GM21576 (cell line): ENCODE measurements around the gene CD2.
A peak's percentile ranks its signal among the peaks of the same experiment; 100 is the strongest.

ENCODE experiments used
- ATAC-seq: cut with Tn5 transposase; IDR thresholded peaks from one replicate; pipeline ENCODE4 v1.9.1; 2021; ENCODE audit warnings: mild to moderate bottlenecking, moderate library complexity; ENCODE audit not compliant: unreplicated experiment

The CD2 gene

DNA sequence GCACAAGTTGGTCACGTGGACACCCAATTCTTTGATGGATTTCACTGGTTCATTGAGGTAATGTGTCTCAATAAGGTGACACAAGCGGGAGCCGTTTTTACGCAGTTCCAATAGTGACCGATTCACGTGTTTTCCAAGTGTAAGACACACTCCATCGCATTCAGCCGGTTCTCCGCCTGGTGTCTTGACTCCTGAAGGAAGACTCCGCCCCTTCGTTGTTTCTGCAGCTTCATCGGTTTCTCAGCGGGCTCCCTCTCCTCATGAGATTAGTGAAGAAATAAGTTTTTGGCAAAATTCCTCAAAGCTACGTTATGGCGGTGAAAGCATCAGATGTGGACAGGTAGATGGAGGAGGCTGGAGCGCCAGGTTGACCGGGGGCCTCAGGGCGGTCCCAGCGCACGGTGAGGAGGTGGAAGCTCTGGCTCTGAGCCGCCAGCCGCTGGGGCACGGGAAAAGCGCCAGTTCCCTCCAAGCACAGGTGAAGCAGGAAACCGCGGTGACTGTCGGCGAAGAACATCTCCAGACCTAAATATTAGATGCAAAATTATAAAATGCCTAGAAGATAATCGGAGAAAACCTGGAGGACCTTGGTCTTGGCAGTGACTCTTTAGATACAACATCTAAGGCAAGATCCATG lies 21.0 kb downstream of the CD2 start:
- no peak for ATAC-seq

DNA sequence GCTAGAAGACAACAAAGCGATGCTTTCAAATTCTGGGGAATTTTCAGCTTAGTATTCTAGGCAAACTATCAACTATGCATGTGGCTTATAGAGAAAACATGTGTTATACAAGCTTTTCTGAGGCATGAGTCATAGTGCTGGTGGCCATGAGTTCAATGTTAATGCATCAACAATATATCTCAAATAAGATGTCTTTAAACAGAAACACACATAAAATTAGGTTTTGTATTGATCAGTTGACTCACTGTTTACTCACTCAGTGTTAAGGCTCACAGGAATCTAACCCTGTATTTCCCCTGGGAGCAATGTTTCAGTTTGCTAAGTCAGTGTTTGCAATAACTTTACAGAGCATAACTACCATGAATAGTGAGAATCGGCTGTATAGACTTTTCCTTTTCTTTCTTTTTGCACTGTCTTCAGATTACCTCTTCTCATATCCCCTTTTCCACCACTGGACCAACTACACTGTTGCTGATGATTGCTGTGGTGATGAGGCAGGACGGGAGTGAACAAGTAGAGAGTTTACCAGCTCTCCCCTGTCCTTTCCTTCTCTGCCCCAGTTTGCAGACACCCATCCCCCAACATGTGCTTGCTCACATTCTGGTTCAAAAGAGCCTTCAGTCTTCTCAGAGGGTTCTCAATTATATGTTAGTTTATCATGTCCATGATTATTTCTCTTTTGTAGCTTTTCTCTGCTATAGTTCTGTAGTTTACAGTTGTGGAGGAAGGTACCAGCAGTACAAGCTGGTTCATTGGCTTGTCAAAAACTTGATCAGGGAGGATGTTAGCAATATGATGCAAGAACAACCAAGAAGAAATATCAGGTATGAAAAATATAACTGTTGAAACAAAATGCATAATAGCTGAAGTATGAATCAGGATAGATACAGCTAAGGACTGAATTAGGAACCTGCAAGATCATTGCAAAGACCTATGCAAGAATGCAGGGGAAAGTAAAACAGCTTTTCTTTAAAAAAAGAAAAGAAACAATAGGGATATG lies 23.9 kb downstream of the CD2 start:
- ATAC-seq, result no peak

DNA sequence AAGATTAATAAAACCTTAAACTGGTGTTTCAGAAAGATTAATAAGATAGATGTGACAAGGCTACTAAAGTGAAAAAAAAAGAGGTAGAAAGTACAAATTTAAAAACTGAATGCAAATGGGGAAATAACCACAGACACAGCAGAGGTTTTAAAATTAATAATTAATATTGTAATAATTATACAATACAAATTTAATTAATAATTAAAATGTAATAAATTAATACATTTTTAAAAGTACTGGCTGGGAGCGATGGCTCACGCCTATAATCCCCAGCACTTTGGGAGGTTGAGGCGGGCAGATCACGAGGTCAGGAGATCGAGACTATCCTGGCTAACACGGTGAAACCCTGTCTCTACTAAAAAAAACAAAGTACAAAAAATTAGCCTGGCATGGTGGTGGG lies 26.8 kb downstream of the CD2 start:
- ATAC-seq, result no peak

DNA sequence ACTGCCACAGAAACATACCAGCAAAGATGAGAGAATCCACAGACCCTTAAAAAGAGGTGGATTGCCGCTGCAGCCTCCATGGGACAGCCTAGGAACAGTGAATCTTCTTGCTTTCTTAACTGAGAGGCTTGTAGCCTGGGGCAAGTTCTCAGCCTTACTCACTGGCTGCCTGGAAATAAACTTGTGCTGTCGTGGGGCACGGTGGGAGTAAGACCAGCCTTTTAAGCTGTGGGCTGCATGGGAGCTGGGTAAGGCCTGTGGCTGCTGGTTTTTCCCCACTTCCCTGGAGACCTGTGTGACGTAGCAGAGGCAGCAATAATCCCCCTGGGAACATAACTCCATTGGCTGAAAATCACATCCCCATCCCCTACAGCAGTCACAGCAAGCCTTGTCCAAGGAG lies 30.8 kb downstream of the CD2 start:
- no peak for ATAC-seq

DNA sequence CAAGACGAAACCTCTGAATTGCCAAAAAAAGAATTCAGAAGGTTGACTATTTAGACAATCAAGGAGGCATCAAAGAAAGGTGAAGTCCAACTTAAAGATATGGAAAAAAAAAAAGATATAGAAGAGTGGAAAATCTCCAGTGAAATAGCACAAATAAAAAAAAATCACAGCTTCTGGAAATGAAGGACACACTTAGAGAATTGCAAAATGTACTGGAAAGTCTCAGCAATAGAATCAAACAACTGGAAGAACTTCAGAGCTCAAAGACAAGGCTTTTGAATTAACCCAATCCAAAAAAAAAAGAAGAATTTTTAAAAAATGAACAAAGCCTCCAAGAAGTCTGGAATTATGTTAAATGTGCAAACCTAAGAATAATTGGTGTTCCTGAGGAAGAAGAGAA lies 31.8 kb downstream of the CD2 start:
- no peak for ATAC-seq

DNA sequence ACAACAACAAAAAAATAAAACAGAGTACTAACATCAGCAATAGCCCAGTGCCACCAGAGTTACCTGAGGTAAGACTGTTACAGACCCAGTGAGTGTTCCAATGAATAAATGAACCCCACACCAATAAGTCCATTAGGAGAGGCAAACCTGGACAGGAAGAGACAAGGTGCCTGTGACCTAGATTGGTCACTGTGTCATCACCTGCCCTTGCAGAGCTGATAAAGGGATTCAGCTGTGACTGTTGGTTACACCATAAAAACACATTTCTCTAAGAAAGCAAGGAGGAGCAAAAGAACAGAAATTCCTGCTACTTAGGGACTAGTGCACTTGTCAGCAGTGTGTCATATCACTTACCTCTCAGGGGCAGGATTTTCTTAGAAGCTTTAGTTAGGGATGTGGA lies 37.5 kb downstream of the CD2 start:
- no peak for ATAC-seq

DNA sequence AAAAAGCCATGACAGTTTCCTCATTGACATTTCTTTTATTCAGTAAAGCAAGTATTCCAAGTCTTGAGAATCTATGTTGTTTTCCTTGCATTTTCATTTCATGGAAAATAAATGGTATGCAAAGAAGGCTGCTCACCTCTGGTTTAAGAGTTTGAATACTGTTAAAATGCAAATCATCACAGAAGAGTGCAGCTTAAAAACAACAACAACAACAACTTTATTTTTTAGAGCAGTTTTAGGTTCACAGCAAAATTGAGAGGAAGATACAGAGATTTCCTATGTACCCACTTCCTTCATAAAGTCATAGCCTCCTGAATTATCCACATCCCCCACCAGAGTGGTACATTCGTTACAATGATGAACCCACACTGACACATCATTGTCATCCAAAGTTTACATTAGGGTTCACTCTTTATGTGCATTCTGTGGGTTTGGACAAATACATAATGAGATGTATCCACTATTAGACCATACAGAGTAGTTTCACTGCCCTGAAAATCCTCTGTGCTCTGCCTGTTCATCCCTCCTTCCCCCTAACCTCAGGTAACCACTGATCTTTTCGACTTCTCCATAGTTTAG lies 39.2 kb downstream of the CD2 start:
- no peak for ATAC-seq

DNA sequence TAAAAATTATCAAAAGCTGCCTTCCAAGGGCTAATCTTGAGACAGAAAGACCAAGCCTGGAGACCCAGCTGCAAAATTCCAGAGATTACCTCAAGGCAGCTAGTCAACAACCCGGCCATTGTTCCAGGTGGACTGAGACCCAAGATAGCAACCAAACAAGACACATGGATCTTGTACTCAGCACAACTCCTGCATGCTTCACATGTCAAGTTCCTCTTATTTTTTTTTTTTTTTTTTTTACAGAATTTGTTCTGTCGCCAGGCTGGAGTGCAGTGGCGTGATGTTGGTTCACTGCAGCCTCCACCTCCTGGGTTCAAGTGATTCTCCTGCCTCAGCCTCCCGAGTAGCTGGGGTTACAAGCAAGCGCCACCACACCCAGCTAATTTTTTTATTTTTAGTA lies 40.1 kb downstream of the CD2 start:
- ATAC-seq, result no peak

DNA sequence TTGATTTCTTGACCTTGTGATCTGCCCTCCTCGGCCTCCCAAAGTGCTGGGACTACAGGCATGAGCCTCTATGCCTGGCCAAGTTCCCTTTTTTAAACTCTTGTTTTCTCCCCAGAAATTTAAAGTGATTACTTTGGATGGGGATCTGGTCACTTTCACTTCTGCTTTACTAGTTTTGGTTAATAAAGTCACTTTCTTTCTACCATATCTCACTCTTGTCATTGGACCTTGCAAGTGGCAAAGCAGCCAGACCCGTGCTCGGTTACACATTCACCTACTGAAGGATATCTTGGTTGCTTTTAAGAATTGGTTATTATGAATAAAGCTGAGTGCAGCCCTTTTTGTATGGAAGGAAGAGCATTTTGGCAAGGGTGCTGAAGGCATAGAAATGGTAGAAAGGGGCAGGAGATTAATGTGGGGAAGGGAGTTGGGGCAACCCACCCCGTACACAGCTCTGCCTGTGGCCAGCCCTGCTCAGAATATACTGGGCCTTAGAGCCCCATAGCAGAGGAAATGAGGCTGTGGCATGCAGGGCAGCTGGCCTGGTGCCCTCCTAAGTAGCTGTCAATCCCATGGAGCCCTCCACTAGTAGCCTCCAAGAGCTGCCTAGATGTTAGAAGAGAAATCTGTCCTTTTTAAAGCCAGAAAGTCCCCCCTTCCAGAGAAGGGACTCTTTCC lies 40.7 kb downstream of the CD2 start:
- peak; percentile 93 for ATAC-seq

DNA sequence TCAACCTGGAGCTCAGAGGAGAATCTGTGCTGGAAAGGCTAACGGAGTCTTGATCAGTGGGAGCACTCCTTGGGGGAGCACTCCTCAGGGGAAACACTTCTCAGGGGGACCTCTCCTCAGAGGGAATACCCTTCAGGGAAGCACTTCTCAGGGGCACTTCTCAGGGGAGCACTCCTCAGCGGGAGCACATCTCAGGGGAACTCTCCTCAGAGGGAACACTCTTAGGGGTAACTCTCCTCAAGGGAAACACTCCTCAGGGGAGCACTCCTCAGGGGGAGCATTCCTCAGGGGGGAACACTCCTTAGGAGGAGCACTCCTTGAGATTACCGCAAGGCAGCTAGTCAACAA lies 41.2 kb downstream of the CD2 start:
- ATAC-seq, result no peak

DNA sequence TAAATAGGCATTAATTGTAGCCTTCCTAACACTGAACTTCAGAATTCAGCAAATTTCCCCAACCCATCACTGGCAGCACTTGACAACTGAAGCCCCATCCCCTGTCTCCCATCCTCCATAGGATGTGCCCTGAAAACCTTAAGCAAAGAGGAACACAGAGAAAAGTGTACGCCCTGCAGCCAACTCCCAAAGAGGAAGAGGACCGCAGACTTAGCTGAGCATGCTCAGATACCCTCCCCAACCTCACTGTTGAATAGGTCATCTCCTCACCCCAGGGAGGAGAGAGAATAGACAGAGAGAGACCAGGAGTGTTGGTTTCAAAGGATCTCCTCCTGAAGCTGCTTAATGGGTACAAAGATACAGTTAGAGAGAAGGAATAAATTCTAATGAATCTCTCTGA lies 50.5 kb downstream of the CD2 start:
- ATAC-seq, result no peak

DNA sequence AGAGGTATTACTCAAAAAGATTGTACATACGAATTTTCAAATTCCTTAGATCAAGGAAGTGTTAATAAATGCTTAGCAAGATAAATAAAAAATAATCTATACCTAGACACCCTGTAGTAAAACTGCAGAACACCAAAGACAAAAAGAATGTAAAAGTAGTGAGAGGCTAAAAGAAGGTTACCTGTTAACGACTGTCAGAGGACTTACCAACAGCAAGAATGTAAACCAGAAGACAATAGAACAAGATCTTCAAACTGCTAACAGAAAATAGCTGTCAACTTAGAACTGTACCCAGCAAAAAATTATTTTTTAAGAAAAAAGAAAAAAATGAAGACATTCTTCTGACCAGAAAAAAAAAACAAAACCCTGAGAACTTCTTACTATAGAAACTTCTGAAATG lies 51.2 kb downstream of the CD2 start:
- no peak for ATAC-seq

DNA sequence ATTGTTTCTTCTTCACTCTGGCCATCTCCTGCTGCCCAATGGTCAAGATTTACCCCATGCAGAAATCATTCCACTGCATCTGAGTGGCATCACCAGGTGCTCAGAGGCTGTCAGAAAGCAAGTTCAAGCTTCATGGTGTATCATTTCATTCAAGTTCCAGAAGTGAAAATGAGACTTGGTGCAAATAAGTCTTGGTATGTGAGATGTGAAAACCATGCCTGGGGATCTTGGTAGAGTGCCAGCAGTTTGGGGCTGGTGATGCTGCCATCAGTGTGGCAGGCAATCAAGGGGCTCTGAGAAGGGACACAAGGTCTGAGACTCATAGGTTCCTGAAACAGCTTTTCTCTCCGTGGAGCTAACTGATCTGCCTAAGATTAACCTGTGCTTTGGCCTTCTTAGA lies 52.0 kb downstream of the CD2 start:
- ATAC-seq, result no peak

DNA sequence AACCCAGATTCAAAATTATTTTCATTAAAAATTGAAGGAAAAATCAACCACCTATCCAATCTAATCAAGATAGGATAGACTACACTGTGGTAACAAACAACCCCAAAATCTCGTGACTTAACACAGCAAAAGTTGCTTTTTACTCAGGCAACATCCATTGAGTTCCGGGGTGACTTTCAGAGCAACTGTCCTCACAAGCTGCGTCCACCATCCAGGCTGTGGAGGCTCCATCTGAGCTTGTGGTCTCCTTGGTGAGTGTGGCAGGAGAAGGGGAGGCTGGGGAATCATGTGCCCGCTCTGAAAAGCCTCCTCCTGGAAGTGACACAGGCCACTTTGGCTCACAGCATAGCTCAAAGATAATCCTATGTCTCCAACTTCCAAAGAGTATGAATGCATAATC lies 52.4 kb downstream of the CD2 start:
- no peak for ATAC-seq

DNA sequence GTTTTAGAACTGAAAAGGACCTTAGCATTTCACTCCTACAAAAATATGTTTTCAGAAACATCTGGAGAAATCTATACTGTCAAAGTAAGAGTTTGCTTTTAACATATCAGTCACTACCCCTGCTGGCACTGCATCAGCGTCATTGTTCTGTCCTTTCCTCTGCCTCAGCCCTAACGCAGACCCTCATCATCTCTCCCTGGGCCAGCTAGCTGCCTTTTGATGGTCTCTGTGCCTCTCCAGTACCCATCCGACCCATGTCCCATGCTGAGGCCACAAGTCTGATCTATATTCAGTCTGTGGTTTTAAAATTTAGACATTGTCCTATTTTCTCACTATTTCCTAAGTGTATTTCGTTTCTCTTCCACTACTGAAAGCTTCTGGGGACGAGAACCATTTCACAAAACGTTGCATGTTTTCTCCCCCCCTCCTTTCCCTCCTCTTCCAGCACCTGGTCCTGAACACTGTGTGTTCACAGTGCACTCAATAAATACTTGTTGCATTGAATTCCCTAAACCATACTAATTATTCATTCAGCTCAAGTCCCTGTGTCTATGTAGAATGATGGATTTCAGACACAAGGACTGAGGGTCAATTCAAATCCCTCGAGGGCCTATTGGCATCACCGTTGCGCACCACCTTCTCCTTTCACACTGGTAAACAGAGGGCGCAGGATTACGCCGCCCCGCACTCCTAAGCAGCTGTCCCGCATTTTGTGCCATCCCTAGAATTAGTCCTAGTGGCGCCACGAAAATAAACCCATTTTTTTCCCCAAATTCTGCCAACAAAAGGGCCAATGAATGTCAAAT lies 53.4 kb downstream of the CD2 start:
- no peak for ATAC-seq

DNA sequence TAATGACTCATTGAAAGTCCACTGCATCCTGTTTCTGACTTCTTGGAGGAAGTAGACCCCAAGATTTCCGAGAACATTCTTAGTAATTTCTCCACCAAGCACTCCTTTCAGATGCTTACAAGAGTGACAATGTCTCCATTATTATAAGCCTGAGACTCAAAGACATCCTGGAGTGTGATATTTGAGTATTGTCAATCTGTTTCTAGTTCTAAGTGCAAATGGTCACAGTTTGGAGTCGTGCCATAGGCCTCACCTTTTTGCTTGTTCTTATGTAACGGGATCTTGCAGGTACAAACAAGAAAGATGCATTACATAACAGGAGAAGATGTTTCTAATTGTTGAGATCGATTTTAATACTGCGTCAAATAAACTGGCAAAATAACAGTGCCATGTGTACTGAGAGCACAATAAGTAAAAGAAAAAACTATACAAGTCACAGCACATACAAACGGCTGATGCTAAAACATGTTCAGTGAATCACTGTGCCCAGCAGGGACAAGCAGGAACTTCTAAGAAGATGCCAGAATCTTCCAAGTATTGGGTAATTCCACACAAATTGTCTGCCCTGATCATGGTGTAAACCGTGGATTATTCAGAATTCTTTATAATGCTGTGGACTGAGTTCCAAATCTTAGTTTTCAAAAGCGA lies 54.1 kb downstream of the CD2 start:
- no peak for ATAC-seq

DNA sequence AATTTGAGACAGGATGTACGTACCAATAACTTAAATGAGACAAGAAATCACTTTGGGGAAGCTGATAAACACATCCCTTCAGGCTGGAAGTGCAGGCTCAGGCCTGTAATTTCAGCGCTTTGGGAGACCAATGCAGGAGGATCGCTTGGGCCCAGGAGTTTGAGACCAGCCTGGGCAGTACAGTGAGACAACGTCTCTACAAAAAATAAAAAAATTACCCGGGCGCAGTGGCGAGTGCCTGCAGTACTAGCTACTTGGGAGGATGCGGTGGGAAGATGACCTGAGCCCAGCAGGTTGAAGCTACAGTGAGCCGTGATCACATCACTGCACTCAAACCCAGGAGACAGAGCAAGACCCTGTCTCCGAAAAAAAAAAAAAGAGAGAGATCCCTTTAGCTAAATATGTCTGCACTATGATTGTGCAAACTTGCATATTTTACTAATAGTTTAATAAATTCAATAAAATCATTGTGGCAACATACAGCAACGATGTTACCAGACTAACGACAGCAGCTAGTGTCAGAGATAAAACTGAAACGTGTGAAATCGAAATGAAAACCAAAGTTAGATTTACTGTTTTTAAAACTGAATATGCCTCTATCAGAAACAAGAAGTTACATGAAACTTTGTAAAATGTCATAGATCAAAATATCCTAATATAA lies 54.7 kb downstream of the CD2 start:
- ATAC-seq, result no peak

DNA sequence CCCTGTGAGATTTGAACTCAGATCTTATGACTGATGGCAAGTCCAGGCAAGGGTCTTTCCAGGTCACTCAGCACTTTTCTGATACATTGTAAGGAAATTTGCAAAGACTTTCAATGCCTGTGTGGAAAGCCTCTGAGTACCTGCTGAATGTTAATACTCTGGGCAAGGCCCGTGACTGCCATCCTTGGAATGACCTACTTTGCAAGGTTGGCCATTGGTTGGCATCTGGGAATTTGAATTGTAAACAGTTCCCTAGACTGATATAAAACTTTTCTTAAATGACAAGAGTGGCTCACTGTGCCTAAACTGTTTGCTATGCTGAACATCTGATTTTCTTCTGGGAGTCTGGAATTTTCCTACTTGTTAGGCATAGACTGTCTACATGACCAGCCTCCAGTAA lies 57.1 kb downstream of the CD2 start:
- no peak for ATAC-seq

DNA sequence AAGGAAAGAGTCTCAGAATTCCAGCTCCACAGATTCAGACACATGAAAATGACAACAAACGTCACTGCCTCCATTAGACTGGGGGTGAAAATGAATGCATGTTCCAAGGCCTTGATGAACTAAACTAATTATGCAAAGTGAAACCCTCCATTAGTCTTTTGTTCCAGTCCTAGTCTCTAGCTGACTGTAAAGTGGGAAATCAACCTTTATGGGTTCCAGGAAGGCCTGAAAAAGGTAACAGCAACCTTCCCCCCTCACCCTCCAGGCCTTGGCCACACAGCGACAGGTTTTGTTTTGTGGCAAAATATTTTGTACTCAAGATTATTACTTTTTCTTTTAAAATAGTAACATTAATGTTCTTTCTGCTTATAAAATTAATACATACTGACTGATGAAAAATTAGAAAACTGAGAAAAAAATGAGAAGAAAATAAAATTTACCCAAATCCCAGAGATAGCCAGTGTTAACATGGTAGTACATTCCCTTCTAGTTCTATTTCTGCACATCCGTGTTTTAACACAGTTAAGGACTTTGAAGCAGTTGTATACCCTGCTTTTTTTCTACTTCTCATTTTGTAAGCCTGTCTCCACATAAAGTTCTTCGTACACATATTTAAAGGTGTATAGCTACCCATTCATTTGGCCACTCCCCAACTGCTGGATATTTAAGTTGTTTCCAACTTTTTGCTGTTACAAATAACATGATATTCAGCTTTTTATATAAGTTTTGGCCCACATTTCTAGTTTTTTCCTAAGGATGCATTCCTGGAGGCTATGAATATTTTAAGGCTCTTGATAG lies 60.9 kb downstream of the CD2 start:
- ATAC-seq, result no peak
